HG02642 (cell line): ENCODE results near the gene CTIF.

Experiments
- ATAC-seq: cut with Tn5 transposase; IDR thresholded peaks from one replicate; pipeline ENCODE4 v1.9.1; 2021; ENCODE audit warnings: mild to moderate bottlenecking; ENCODE audit not compliant: unreplicated experiment, poor library complexity

The CTIF gene

GRCh38 chr18:48718251-48718959 is 179.6 kb downstream of the CTIF start:
- no peak for ATAC-seq

DNA sequence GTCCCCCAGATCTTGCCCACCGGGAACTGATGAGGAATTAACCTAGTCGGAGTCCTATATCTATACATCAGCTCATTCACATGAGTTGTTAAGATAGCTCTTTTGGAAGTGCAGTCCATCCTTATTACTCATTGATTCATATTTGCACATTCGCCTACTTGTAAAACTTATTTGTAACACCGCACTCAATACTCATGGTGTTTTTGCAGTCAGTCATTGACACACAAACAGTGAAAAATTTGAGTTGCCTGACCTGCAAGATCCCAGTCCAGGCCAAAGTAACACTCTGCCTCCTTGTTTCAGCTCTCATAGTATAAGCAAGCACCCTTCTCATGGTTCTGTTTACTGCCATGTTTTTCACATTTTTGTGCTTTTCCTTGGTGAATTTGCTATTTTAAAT is 180.6 kb downstream of the CTIF start:
- no peak for ATAC-seq

- no peak for ATAC-seq
Measured at GRCh38 chr18:48719974-48720654, 181.3 kb downstream of the CTIF start.

GRCh38 chr18:48720655-48721025 is 181.8 kb downstream of the CTIF start:
- ATAC-seq, result no peak

- no peak for ATAC-seq
Measured at GRCh38 chr18:48721312-48721711, 182.5 kb downstream of the CTIF start.

DNA sequence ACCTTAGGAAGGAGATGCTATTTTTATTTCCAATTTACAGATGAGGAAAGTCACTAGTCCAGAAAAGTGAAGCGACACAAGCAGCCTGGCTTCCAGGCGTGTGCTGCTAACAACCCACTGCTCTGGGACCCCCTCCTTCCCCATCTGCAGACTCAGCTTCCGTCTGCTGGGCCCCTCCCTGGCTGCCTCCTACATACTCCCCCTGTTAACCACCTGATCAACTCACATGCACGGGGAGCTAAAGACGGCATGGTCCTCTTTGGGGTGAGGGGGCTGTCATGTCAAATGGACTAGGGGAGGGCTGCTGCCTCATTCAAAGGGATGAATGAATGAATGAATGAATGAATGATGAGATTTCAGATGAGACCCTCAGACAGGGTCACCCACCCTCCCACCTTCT is 184.2 kb downstream of the CTIF start:
- ATAC-seq, result no peak

GRCh38 chr18:48723837-48724236 is 185.0 kb downstream of the CTIF start:
- no peak for ATAC-seq

DNA sequence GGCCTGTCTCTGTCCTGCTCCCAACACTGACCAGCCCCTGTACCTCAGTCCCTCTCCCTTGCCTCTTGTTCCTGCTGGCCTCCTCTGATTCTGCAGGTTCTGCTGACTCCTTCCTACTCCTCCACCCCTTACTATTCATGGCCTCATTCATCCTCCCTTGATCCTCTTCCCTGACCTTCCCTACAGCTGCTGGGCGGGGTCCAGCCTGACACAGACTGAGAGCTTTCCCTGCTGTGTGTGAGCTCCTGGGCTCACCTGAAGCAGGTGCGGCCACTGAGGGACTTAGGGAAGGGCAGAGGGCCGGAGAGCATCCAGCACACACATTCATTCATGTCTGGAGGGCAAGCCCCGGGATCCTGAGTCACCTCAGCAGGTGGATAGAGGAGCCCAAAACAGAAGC is 185.6 kb downstream of the CTIF start:
- no peak for ATAC-seq

DNA sequence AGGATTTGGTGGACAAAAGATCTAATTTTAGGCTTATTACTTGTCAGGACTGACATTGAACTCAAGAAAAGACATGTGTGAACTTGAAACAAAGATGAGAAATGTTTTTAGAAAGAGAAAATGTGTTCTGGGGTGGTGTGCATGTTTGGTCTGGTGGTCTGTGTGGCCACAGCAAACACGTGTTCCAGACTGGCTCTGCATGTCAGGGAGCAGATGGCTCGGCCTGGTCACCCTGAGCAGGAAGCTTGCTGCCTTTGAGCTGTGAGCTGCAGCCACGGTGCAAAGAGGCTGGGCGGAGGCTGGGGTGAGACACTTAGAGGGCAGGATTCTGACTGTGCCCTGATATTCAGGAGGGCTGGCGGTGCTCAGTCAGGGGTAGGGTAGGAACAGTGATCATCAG is 186.1 kb downstream of the CTIF start:
- ATAC-seq, result no peak

DNA sequence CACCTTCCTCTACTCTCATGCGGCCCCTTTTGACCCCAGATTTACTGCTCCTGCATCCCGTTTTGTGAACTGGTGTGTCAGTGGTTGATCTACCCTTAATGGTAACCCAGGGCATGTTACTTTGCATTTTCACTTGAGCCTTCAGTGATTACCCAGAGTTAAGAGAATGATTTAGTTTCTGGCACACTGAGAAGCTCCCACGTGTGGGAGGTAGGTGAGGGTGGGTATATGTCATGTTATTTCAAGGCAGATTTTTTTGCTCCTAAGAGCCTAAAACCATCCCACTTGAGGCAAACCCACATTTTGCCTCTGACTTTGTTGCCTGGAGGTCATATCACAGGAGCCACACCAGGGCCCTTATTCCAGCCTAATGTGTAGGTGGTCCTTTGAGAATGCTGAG is 186.7 kb downstream of the CTIF start:
- no peak for ATAC-seq

- no peak for ATAC-seq
Measured at GRCh38 chr18:48727681-48728080, 188.8 kb downstream of the CTIF start.

GRCh38 chr18:48728204-48728833 is 189.5 kb downstream of the CTIF start:
- ATAC-seq, result no peak

- ATAC-seq, result no peak
Measured at GRCh38 chr18:48729404-48729803, 190.6 kb downstream of the CTIF start.

DNA sequence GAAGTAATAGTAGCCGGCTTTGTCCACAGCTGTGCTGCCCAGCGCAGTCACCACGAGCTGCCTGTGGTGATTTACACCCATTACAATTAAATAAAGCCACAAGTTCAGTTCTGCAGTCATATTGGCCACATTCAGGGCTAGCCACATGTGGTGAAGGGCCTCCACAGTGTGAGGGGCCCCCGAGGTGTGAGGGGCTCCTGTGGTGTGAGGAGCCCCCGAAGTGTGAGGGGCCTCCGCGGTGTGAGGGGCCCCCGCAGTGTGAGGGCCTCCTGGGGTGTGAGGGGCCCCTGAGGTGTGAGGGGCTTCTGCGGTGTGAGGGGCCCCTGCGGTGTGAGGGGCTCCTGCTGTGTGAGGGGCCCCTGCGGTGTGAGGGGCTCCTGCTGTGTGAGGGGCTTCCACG is 191.2 kb downstream of the CTIF start:
- no peak for ATAC-seq

DNA sequence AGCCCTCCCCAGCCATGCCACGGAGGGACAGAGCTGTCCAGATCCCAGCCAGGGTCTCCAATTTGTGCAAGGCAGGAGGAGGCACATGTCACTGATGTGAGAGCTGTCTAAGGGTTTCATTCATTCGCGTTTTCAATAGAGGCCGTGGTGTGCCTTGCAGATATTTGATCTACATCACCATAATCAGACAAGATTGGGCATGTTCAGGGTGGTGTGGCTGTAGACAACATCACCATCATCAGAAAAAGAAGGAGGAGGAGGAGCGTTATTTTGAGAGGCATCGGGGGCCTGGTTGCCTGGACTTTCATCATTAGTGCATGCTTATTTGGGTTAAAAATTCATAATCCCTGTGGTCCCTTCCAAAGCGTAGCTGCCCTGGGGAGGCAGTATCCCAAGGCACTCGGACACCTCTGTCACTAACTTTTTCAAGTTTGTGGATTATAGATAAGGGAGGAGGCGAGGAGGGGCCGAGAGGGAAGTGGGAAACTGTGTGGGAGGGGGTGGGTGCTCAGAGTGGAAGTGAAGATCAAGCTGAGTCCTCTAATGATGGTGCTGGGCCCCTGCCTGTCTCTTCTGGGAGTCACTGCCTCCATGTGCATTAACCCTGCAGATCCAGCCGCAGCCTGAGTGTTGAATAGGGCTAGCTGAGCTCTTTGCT is 194.1 kb downstream of the CTIF start:
- ATAC-seq, result no peak

GRCh38 chr18:48733643-48734253 is 194.9 kb downstream of the CTIF start:
- ATAC-seq, result no peak

GRCh38 chr18:48734460-48734859 is 195.6 kb downstream of the CTIF start:
- no peak for ATAC-seq

GRCh38 chr18:48735080-48735676 is 196.3 kb downstream of the CTIF start:
- ATAC-seq, result no peak

DNA sequence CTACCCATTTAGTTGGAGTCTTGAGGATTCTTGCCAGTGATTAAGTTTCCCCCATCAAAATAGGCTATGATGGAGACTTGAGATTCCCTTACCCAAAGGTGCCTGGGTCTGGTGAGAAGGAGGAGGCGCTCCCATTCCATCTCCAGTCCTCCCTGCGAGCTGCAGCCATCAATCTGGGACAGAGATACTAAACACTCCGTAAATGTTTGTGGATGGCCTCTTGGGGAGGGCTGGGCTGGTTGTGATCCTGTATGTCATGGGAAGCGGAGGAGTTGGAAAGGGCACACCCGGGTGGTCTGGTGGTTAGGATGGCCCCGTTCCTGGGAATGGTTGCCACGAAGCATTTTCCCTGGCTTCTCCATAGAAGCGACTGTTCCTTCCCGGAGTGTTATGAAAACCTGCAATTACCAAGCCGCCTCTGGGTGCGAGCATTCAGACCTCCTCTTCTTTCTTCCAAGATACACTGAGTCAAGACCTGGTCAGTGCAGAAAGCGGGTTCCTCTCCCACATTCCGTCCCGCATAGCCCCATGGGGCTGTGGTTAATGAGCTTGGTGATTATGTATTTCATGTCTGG is 196.9 kb downstream of the CTIF start:
- no peak for ATAC-seq
